Nephron (organoid): ENCODE measurements around the gene TFAP2D.

Experiments used
- H3K27ac Mint-ChIP-seq, 3 experiments: 2 replicates each; pipeline ENCODE4 v1.8.0; 2020; ENCODE audit warnings: mixed read lengths in 3 of 3, mild to moderate bottlenecking in 2 of 3, moderate library complexity in 1 of 3
- H3K27me3 Mint-ChIP-seq: 2 replicates; pipeline ENCODE4 v1.8.0; 2021; ENCODE audit warnings: low read depth, mild to moderate bottlenecking, moderate library complexity, mixed read lengths
- H3K36me3 Mint-ChIP-seq: 2 replicates; pipeline ENCODE4 v1.8.0; 2020; ENCODE audit warnings: low read depth, mixed read lengths
- H3K4me1 Mint-ChIP-seq: 2 replicates; pipeline ENCODE4 v1.8.0; 2020; ENCODE audit warnings: mixed read lengths
- H3K4me3 Mint-ChIP-seq, 3 experiments: 2 replicates each; pipeline ENCODE4 v1.8.0; 2020; ENCODE audit warnings: mild to moderate bottlenecking in 3 of 3, mixed read lengths in 3 of 3, moderate library complexity in 2 of 3
- H3K9me3 Mint-ChIP-seq: 2 replicates; pipeline ENCODE4 v1.8.0; 2020; ENCODE audit warnings: mixed read lengths
- CTCF ChIP-seq, 3 experiments: fragments of 200-600 bp; sonication (generic); IDR thresholded peaks; one replicate each; pipeline ENCODE4 v1.5.0; 2021; ENCODE audit warnings: antibody characterized with exemption in 3 of 3; ENCODE audit not compliant: unreplicated experiment in 3 of 3

TFAP2D gene

GRCh38 chr6:50698546-50698945 is 14.8 kb upstream of the TFAP2D start:
- Mint-ChIP-seq H3K27ac (no peak overlapping the region), H3K4me3 (no peak overlapping the region), H3K27me3 (peaks cover 33% of the 10 kb centered on the region), H3K4me1 (no peaks in the 10 kb centered on the region), H3K36me3 (no peaks in the 10 kb centered on the region), H3K9me3 (no peaks in the 10 kb centered on the region)
- TF ChIP-seq CTCF (IDR thresholded peaks at IDR 0.05; ENCODE audit: unreplicated experiment in 3 of 3): no peak

- Mint-ChIP-seq H3K27ac (no peak overlapping the region), H3K36me3 (no peaks in the 10 kb centered on the region), H3K4me3 (no peak overlapping the region), H3K9me3 (no peaks in the 10 kb centered on the region), H3K27me3 (peaks cover 40% of the 10 kb centered on the region), H3K4me1 (no peaks in the 10 kb centered on the region)
- TF ChIP-seq CTCF (IDR thresholded peaks at IDR 0.05; ENCODE audit: unreplicated experiment in 3 of 3): no peak
Observed at GRCh38 chr6:50699051-50699775, 14.1 kb upstream of the TFAP2D start.

- no peak overlapping the region for H3K4me3 Mint-ChIP-seq
- H3K27me3 Mint-ChIP-seq: peaks cover 99% of the 10 kb centered on the region
- peaks cover 11% of the 10 kb centered on the region for H3K9me3 Mint-ChIP-seq
- no peak overlapping the region for H3K27ac Mint-ChIP-seq
- H3K36me3 Mint-ChIP-seq: no peaks in the 10 kb centered on the region
- no peak for TF ChIP-seq CTCF (IDR thresholded peaks at IDR 0.05; ENCODE audit: unreplicated experiment in 3 of 3)
- no peaks in the 10 kb centered on the region for H3K4me1 Mint-ChIP-seq
Observed at GRCh38 chr6:50706575-50706974, 6.8 kb upstream of the TFAP2D start.

DNA sequence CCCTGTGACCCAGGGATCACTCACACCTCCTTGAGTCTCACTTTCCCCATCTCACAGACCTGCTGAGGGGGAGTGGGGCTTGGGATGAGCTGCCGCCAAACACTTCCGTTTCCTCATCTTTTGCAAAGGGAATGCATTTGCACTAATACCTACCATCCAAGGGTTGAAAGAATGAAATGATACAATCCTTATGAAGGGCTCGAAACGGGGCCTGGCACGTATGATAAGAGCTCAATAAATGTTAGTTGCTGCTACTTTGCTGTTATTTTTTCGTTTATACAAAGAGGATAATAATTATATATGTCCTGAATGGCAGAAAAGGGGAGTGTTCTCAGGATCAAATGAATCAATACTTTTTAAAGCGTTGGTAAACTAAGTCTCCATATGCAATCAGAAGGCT is 6.1 kb upstream of the TFAP2D start:
- H3K27me3 Mint-ChIP-seq: peaks cover 100% of the 10 kb centered on the region
- H3K4me3 Mint-ChIP-seq: no peak overlapping the region
- no peak for TF ChIP-seq CTCF (IDR thresholded peaks at IDR 0.05; ENCODE audit: unreplicated experiment in 3 of 3)
- H3K36me3 Mint-ChIP-seq: no peaks in the 10 kb centered on the region
- no peaks in the 10 kb centered on the region for H3K4me1 Mint-ChIP-seq
- peaks cover 11% of the 10 kb centered on the region for H3K9me3 Mint-ChIP-seq
- no peak overlapping the region for H3K27ac Mint-ChIP-seq

DNA sequence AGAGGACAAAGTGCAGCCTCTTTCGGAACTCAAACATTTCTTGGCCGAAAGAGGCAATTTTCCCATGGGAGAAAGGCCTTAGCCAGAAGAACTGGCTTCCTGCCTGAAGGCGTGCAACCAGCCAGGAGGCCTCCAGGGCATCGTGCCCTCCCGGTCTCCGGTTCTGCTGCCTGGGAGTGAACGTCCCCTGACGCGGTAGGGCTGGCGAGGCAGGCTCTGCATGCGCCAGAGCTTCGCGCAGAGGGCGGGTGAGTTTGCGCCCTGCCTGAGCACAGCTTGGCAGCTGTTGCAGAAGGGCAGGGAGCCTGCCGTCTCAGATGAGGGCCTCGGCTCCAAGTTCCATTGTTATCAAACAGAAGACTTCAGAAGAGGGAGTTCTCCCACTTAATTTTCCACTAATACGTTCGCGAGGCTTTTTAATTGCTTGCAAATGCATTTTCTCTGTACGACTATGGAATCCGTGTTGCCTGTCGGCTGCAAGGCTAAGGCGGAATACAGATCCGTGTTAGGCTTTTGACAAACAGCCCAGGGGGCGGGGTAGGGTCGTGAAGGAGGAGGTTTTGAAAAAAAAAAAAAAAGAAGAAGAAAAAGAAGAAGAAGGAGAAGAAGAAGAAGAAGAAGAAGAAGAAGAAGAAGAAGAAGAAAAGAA is 5.5 kb upstream of the TFAP2D start:
- peaks cover 100% of the 10 kb centered on the region for H3K27me3 Mint-ChIP-seq
- H3K4me1 Mint-ChIP-seq: no peaks in the 10 kb centered on the region
- H3K36me3 Mint-ChIP-seq: no peaks in the 10 kb centered on the region
- TF ChIP-seq CTCF (IDR thresholded peaks at IDR 0.05; ENCODE audit: unreplicated experiment in 3 of 3): no peak
- H3K27ac Mint-ChIP-seq: no peak overlapping the region
- peaks cover 11% of the 10 kb centered on the region for H3K9me3 Mint-ChIP-seq
- H3K4me3 Mint-ChIP-seq: peak overlapping the region in 2 of 3 experiments; percentile 19 to 54
